Measurements from ENCODE around the gene PLA2G2F. TPM values are rescaled to one million over a fixed set of nuclear protein-coding genes. Genes with fewer than 3 reads are reported as not detected.

Gene PLA2G2F
- polyA plus RNA-seq, 2 of the 4 experiments (the other 2 are of a cell fraction), result not detected

DNA sequence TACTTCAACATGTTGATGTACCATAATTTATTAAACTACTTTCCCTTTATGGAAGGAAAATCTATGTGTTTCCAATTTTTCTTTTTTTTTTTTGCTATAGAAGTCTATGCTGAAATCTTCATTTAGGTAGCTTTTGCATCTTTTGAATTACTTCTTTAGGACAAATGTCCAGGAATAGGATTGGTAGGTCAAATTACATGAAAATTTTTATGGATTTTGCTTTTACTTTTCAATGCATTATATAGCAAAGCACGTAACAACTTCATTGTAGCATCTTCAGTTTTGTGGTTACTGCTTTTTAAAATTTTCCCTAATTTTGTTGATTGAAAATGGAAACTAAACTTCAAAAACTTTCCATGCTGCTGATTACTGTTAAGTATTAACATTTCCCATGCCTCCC, 59.2 kb downstream of the PLA2G2F start:
- H3K4me1 ChIP-seq, result peaks cover 8% of the 10 kb centered on the region; the same call in 1 of the 3 replicates
- H3K27ac ChIP-seq, result no peak overlapping the region
- no peak for DNase-seq (ENCODE audit: low read depth in 1 of 2, low spot score in 1 of 2)
- H3K4me3 ChIP-seq, result no peak overlapping the region
- no peak for ATAC-seq
- TF ChIP-seq POLR2A (IDR thresholded peaks at IDR 0.05; ENCODE audit: low read length) (no peak), KDM5A (IDR thresholded peaks at IDR 0.05) (no peak), RARB (CRISPR knock-in tag; IDR thresholded peaks at IDR 0.05) (no peak)
- CTCF ChIA-PET, result interaction anchor here (1.2 kb wide), 1 partner anchor 281 kb away, joined by 3 read pairs; no protein-coding TSS in a partner anchor
- WGBS (ENCODE audit: missing lambda C conversion rate), result 59% methylated on average over 1 of the region's 1 CpG
- POLR2A ChIA-PET, result no interaction called here
- no peak overlapping the region for H3K4me2 ChIP-seq
- H3K9me3 ChIP-seq, result no peaks in the 10 kb centered on the region
- no peak for FAIRE-seq

DNA sequence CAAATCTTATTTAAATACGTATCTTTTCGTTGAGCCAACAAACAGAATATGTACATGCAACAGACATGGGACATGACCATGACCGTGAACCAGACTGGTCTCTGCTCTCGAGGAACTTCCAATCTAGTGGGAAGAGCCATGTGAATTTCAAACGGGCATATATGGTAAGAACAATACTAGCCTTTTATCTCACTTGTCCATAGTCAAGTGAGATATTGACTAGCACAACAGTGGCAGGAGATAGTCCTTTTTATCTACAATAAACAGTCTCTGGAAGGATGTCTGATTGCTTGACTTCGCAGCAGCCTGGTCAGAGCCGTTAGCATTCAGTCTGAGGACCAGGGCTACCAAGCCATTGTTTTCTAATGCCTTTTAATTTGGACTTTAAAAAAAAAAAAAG, 59.8 kb downstream of the PLA2G2F start:
- FAIRE-seq (no peak), ATAC-seq (no peak), DNase-seq (ENCODE audit: low read depth in 1 of 2, low spot score in 1 of 2) (no peak)
- WGBS (ENCODE audit: missing lambda C conversion rate), result 49% methylated on average over 7 of the region's 7 CpGs
- POLR2A ChIA-PET, result no interaction called here
- no peak overlapping the region for H3K27ac ChIP-seq
- peaks cover 8% of the 10 kb centered on the region; the same call in 1 of the 3 replicates for H3K4me1 ChIP-seq
- TF ChIP-seq HOXB5 (CRISPR knock-in tag; IDR thresholded peaks at IDR 0.05) (no peak), BHLHE40 (IDR thresholded peaks at IDR 0.05; ENCODE audit: low read depth, low read length) (no peak), ESRRA (IDR thresholded peaks at IDR 0.05; ENCODE audit: borderline replicate concordance, low read length) (no peak), CEBPB (IDR thresholded peaks at IDR 0.05) (no peak), POLR2AphosphoS2 (conservative IDR thresholded peaks at IDR 0.05; ENCODE audit: low read length) (no peak), RFX5 (IDR thresholded peaks at IDR 0.05) (no peak), CBX8 (IDR thresholded peaks at IDR 0.05) (no peak), POLR2A (IDR thresholded peaks at IDR 0.05; ENCODE audit: low read length) (no peak), ZNF302 (CRISPR knock-in tag; IDR thresholded peaks at IDR 0.05) (no peak), ZFP36 (IDR thresholded peaks at IDR 0.05; ENCODE audit: borderline replicate concordance, partially characterized antibody) (no peak), JUN (IDR thresholded peaks at IDR 0.05) (no peak), ZC3H11A (IDR thresholded peaks at IDR 0.05) (no peak), HDAC2 (IDR thresholded peaks at IDR 0.05) (no peak), PHF8 (IDR thresholded peaks at IDR 0.05; ENCODE audit: borderline replicate concordance, low read depth) (no peak), RNF2 (IDR thresholded peaks at IDR 0.05; ENCODE audit: borderline replicate concordance, low read depth) (no peak), ZSCAN20 (CRISPR knock-in tag; IDR thresholded peaks at IDR 0.05) (no peak)
- TF ChIP-seq, protein P1, sequence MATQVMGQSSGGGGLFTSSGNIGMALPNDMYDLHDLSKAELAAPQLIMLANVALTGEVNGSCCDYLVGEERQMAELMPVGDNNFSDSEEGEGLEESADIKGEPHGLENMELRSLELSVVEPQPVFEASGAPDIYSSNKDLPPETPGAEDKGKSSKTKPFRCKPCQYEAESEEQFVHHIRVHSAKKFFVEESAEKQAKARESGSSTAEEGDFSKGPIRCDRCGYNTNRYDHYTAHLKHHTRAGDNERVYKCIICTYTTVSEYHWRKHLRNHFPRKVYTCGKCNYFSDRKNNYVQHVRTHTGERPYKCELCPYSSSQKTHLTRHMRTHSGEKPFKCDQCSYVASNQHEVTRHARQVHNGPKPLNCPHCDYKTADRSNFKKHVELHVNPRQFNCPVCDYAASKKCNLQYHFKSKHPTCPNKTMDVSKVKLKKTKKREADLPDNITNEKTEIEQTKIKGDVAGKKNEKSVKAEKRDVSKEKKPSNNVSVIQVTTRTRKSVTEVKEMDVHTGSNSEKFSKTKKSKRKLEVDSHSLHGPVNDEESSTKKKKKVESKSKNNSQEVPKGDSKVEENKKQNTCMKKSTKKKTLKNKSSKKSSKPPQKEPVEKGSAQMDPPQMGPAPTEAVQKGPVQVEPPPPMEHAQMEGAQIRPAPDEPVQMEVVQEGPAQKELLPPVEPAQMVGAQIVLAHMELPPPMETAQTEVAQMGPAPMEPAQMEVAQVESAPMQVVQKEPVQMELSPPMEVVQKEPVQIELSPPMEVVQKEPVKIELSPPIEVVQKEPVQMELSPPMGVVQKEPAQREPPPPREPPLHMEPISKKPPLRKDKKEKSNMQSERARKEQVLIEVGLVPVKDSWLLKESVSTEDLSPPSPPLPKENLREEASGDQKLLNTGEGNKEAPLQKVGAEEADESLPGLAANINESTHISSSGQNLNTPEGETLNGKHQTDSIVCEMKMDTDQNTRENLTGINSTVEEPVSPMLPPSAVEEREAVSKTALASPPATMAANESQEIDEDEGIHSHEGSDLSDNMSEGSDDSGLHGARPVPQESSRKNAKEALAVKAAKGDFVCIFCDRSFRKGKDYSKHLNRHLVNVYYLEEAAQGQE (IDR thresholded peaks at IDR 0.05), result no peak
- TF ChIP-seq, protein P2, sequence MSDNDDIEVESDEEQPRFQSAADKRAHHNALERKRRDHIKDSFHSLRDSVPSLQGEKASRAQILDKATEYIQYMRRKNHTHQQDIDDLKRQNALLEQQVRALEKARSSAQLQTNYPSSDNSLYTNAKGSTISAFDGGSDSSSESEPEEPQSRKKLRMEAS (IDR thresholded peaks at IDR 0.05), result no peak
- TF ChIP-seq, protein P3, sequence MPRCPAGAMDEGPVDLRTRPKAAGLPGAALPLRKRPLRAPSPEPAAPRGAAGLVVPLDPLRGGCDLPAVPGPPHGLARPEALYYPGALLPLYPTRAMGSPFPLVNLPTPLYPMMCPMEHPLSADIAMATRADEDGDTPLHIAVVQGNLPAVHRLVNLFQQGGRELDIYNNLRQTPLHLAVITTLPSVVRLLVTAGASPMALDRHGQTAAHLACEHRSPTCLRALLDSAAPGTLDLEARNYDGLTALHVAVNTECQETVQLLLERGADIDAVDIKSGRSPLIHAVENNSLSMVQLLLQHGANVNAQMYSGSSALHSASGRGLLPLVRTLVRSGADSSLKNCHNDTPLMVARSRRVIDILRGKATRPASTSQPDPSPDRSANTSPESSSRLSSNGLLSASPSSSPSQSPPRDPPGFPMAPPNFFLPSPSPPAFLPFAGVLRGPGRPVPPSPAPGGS (IDR thresholded peaks at IDR 0.05), result no peak
- CTCF ChIA-PET, result interaction anchor here (4.6 kb wide), 1 partner anchor 13 kb away, joined by 24 read pairs; no protein-coding TSS in a partner anchor
- no peak overlapping the region for H3K4me2 ChIP-seq
- H3K4me3 ChIP-seq, result no peak overlapping the region
- no peaks in the 10 kb centered on the region for H3K9me3 ChIP-seq

DNA sequence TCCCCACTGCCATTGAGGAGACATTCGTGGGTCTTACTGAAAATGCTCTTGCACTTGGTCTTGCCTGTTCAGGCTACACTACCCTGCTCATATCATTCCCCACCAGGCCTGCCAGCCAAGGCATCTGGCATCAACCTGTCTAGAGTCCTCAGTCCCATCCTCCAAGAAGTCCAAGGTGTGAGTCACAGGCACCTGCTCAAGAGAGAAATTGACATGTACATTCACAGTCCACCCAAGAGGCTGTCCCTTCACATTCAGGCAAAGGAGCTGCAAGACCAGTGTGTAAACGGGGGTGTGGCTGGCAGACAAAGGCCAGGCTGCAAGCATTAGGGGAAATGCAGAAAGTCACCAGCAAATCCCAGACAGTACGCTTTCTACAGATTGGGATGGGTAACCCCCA, 60.3 kb downstream of the PLA2G2F start:
- Histone ChIP-seq H3K4me3 (no peak overlapping the region), H3K9me3 (no peaks in the 10 kb centered on the region), H3K4me2 (no peak overlapping the region), H3K4me1 (peaks cover 8% of the 10 kb centered on the region; the same call in 1 of the 3 replicates), H3K27ac (no peak overlapping the region)
- ChIA-PET POLR2A (no interaction called here), CTCF (interaction anchor here (1.6 to 4.6 kb wide), 2 partner anchors 13 to 293 kb away, joined by 3 to 24 read pairs; no protein-coding TSS in a partner anchor)
- ATAC-seq, result no peak
- WGBS (ENCODE audit: missing lambda C conversion rate), result 53% methylated on average over 2 of the region's 3 CpGs
- DNase-seq (ENCODE audit: low read depth in 1 of 2, low spot score in 1 of 2), result no peak
- FAIRE-seq, result no peak
- no peak for TF ChIP-seq CHD2 (IDR thresholded peaks at IDR 0.05; ENCODE audit: low read length, partially characterized antibody)
- no peak for TF ChIP-seq CBX2 (IDR thresholded peaks at IDR 0.05; ENCODE audit: borderline replicate concordance, low read depth)
- TF ChIP-seq HOXB13 (CRISPR knock-in tag; IDR thresholded peaks at IDR 0.05; ENCODE audit: low read depth), result no peak
- no peak for TF ChIP-seq TFCP2L1 (CRISPR knock-in tag; IDR thresholded peaks at IDR 0.05)
- TF ChIP-seq BHLHE40 (IDR thresholded peaks at IDR 0.05; ENCODE audit: low read depth, low read length), result no peak
- TF ChIP-seq MAFK (IDR thresholded peaks at IDR 0.05; ENCODE audit: partially characterized antibody), result no peak
- TF ChIP-seq HOXB5 (CRISPR knock-in tag; IDR thresholded peaks at IDR 0.05), result no peak
- TF ChIP-seq, protein P4, sequence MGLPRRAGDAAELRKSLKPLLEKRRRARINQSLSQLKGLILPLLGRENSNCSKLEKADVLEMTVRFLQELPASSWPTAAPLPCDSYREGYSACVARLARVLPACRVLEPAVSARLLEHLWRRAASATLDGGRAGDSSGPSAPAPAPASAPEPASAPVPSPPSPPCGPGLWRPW (IDR thresholded peaks at IDR 0.05), result no peak
- TF ChIP-seq RARB (CRISPR knock-in tag; IDR thresholded peaks at IDR 0.05), result no peak
- TF ChIP-seq HEYL (CRISPR knock-in tag; IDR thresholded peaks at IDR 0.05), result no peak
- no peak for TF ChIP-seq SREBF2 (IDR thresholded peaks at IDR 0.05)
- no peak for TF ChIP-seq ESRRA (IDR thresholded peaks at IDR 0.05; ENCODE audit: borderline replicate concordance, low read length)
- no peak for TF ChIP-seq ZSCAN20 (CRISPR knock-in tag; IDR thresholded peaks at IDR 0.05)
- TF ChIP-seq, protein P3 (IDR thresholded peaks at IDR 0.05), result no peak
- no peak for TF ChIP-seq HDAC2 (IDR thresholded peaks at IDR 0.05)
- no peak for TF ChIP-seq ZNF302 (CRISPR knock-in tag; IDR thresholded peaks at IDR 0.05)
